NCI-H345 treated with DMSO at 0.1 percent for 48 hours (cell line): ENCODE data around the gene FN1.
"Not testable (repeated sequence)": the region's sequence is repeated elsewhere in the genome, so short reads cannot be mapped to it uniquely, and the experiment has no call there.

ENCODE experiments used
- DNase-seq: peaks from one replicate; lab custom pipeline; 2025; ENCODE audit not compliant: unreplicated experiment; lab: John Stamatoyannopoulos, UW

Gene FN1

DNA sequence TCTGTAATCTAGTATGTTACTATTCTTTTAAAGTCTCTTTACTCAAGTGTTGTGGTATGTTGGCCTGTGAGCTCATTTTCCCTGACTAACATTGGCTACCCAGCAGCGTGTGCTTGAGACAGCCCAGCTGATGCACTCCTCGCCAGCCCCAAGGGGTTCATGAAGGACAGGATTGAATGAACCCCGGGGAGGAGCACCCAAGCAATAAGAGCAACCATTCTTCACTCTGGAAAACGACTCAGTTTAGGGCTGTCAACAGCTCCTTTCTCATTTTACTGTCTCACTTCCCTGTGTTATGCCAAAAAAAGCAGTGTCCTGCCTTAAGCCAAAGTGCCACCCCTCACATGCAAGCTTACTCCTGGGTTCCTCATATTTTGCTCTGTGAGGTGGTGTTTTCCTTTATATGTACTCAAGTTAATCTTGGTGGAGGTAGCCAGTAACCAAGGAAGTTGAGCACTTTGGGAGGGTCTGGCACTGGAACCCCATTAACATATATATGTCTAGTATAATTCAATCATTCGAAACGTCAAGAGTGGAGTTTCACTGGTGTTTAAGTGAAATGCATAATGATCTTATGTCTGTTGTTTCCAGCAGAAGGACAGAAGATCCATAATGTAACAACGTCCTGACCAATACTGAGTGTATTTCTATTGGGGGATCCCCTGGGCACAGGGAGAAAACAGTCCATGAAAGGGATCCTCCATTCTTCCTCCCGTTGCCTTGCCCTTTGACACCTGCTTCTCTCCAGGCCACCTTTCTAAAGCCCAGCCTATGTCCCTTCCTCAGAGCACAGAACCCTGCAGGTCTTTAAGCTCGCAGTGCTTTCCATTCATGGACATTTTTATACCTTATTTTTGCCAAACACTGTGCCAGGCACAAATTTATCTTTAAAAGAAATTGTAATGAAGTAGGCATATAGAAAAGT, 80.8 kb downstream of the FN1 start:
- DNase-seq = no peak

DNA sequence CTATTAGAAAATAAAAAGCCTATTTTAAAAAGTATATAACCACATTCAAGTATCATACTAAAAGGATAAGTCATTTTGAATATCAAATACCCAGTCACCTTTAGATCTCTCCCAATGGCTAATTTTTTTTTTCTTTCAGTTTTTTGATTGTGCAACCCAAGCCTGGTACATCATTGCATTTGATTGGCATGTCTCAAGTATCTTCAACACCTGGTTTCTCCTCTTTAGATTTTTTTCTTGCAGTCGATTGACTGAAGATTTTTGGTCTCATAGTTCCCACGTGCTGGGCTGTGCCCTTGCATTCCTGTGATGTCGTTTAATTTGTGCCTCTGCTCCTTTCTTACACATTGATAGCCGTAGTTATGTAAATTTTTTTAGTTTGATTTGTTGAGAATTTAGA, 83.3 kb downstream of the FN1 start:
- DNase-seq = no peak

DNA sequence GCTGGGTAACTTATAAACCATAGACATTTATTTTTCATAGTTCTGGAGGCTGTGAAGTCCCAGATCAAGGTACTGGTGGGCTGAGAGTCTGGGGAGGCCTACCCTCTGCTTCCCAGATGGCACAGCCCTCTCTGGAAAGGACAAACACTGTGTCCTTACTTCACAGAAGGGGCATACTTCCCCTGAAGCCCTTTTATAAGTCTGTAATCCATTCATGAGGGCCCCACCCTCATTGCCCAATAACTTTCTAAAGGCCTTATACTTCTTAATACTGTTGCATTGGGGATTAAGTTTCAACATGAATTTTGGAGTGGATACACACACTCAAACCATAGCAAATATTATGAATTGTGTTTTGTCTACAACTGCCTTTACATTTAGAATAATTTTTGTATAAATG, 88.0 kb downstream of the FN1 start:
- DNase-seq = no peak

DNA sequence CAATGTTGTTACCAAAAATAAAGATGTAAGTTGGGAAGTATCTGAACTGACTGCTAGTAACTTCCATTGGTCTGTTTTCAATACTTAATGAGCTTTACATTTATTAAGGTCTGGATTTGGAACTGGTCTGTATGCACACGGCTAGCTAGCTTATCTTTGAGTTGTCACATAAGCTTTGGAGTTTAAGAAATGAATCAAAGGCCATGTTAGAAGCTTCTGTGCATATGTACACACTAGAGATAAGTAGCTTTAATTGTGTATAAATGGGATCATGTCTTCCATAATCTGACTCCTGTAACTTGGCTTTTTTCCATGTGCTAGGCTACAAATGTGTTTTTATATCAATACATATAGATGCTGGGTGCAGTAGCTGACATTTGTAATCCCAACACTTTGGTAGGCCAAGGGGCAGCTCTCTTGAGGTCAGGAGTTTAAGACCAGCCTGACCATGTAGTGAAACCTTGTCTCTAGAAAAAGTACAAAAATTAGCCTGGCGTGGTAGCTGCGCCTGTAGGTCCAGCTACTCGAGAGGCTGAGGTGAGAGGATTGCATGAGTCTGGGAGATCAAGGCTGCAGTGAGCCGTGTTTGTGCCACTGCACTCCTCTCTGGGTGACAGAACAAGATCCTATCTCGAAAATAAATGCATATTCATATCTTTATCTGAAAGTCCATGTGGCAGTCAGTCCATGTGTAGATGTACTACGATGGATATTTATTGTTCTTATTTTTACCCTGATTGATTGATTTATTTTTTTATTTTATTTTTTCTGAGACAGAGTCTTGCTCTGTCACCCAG, 96.8 kb downstream of the FN1 start:
- DNase-seq = no peak

DNA sequence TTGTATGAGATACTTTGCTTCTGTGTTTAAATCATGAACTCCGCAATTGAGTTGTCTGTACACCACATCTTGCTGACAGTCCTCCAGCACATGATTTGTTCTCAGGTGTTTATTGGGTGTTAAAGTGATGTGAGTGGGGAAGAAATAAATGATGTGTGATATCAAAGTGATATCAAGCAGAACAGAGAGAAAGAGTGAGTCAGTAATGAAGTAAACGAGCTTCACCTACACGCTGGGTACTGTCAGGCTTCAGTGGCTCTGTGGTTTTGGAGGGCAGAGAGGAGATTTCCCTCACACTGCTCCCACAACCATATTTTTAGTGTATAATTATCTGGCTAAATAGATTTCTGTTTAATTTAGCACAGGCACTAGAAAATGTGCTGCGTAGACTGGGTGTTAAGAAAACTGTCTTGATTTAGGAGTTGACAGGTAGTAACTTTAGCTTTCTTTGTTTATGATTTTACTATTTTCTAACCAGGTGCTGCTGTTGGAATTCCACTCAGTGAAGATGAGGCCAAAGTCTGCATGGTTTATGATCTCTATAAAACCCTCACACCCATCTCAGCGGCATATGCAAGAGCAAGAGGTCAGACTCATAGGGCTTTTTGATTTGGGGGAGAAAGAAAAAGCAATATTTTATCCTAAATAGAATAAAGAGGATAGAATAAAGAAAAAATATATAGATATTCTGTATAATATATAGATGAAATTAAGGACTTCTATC, 102.8 kb downstream of the FN1 start:
- no peak for DNase-seq

DNA sequence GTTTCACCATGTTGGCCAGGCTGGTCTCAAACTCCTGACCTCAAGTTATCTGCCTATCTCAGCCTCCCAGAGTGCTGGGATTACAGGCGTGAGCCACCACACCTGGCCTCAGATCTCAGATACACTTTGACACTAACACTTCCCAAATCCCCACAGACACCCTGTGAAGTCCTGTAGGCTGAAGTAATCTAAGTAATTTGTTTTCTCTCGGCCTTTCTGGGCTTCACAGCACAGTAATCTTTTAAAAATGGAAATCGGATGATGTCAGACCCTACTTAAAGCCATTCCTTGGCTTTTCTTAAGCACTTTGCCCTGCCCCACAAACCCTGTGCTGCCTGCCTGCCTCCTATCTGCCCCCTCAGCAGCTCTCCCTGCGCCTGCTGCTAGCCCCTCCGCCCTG, 107.8 kb downstream of the FN1 start:
- DNase-seq = no peak

DNA sequence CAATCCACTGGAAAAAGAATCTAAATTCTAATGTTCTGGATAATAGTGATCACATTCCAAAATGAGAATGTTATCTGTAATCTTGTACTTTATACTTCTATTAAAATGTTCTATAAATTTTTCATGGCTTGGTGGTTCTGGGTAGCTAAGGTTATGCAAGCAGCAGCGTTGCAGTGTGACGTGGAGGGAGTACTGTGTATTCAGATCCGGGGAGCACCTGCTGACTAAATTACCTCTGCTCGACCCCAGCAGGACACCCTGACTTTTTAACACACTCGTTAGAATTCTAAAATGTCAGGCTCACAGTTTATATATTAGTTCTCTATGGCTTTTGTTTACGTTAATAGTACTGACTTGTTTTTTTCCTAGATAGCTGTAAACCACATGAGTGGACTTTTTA, 111.1 kb downstream of the FN1 start:
- DNase-seq = no peak

DNA sequence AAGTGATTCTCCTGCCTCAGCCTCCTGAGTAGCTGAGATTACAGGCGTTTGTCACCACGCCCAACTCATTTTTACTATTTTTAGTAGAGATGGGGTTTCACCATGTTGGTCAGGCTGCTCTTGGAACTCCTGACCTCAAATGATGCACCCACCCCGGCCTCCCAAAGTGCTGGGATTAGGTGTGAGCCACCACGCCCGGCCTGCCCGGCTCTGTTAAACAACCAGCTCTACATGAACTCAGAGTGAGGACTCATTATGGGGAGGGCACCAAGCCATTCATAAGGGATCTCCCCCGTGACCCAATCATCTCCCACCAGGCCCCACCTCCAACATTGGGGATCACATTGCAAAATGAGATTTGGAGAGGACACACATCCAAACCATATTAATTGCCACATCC, 115.2 kb downstream of the FN1 start:
- no peak for DNase-seq

DNA sequence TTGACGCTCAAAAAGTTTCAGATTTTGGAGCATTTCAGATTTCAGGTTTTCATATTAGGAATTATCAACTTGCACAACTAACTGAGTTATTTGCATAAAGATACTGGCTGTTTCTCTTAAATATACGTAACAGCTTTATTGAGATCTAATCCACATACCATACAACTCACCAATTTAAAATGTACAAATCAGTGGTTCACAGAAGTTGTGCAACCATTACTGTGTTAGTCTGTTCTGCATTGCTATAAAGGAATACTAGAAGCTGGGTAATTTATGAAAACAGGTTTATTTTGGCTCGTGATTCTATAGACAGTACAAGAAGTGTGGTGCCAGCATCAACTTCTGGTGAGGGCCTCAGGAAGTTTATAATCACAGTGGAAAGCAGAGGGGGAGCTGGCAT, 115.8 kb downstream of the FN1 start:
- no peak for DNase-seq

DNA sequence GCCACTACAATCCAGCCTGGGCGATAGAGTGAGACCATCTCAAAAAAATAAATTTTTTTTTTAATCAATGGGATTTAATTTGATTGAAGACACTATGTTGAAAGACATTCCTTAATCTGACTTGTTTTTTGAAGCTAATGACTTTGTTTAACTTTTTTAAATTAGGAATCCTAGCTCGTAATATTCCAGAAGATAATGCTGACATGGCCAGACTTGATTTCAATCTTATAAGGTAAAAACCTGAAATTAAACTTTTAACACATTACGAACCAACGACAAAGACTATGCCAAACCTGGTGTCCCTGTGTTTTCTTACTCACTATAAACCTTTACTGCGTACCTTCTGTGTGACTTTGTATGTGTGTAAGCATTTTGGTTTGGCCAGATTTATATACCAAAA, 116.4 kb downstream of the FN1 start:
- no peak for DNase-seq

DNA sequence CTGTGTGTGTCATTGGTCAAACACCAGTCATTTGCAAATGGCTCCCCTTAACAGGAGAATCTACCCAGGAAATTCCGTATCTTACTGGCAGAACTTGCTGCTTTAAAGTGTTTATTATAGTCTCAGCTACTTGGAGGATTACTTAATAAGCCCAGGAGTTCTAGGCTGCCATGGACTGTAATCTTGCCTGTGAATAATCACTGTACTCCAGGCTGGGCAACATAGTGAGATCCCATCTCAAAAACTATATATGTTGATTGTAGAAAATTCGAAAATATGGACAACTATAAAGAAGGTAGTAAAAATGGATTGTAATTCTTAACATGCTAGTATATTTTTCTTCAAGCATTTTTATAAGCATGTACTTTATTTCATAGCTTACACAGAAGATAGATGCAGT, 119.5 kb downstream of the FN1 start:
- no peak for DNase-seq

DNA sequence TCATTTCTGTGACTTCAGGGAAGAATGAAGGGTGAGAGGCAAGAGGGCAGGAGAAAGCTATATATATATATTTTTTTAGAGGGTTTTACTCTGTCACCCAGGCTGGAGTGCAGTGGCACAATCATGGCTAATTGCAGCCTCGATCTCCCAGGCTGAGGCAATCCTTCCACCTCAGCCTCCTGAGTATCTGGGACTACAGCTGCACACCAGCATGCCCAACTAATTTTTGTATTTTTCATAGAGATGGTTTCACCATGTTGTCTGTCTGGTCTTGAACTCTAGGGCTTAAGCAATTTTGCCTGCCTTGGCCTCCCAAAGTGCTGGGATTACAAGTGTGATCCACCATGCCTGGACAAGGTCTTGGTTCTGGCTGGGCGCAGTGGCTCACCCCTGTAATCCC, 120.6 kb downstream of the FN1 start:
- no peak for DNase-seq

DNA sequence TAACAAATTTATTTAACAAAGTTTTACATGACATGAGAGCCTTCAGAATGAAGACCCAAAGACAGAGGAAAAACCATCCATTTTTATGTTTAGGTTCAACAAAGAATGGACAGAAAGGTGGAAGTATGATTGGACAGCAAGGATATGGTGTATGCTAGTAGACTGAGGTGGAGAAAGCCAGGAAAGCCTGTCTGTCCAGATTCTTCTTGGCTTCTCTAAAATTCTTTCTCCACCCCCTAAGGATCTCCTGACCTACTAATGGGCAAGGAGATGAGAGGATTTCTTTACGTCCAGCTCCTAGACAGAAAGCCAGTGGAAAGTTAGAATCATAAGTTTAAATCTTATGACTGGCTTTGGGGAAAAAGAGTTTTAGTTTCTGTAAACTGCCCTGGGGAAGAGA, 121.0 kb downstream of the FN1 start:
- no peak for DNase-seq

DNA sequence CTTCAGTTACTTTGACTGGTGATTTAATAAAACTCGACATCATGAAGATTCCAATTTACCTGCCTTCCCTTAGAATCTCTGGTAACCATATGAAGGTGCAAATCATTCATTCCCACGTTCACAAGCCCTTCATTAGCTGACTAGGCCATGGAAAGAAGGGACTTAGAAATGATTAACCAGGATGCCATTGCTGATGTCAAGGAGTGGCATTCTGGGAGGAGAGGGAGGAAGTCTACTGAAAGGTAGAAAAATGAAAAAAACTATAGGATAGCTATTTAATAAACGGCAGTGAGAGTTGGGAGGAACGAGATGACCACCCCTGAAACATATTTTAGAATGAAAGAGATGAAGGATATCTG, 122.6 kb downstream of the FN1 start:
- no peak for DNase-seq

DNA sequence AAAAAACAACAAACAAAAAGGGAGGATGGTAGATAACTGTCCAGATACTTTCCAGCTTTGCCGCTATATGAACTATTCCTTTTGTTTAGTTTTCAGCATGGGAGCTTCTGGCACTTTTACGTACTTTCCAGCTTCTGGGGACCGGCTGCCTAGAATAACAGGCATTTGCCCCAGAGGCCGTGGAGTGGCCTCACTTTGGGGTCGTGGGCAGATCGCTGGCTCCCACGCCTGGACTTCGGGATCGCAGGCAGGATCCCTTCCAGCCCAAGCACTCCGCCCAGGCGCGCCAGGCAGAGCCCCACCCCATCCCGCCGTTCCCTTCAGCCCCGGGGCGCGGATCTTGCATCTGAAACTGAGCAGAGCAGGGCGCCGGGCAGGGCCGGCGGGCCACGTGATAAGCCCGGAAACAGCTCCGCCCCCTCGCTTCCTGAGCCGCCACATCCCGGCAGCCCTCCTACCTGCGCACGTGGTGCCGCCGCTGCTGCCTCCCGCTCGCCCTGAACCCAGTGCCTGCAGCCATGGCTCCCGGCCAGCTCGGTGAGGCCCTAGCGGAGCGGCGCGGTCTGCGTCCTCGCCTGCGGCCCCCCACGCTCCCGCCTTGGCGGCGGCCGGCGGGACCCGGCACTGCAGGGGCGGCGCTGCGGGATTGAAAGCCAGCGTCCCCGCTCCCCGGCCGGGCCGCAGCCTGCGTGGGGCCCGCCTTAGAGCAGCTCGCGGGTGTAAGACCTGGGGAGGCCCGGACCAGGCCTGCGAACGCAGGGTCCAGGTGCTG, 124.1 kb downstream of the FN1 start, which contains the start of gene ATIC:
Gene ATIC, plus strand, starts transcription at position 435 of the 772 bp plus-strand sequence. Its CDS starts 84 bp downstream, at position 519.
- DNase-seq = peak; percentile 88

DNA sequence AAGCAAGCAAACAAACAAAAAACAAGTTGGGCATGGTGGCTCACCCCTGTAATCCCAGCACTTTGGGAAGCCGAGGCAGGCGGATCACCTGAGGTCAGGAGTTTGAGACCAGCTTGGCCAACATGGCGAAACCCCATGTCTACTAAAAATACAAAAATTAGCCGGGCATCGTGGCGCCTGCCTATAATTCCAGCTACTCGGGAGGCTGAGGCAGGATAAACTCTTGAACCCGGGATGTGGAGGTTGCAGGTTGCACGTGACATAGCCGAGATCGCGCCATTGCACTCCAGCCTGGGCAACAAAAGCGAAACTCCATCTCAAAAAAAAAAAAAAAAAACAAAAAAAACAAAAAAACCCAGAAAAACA, 124.6 kb downstream of the FN1 start:
- not testable (repeated sequence) for DNase-seq
